Sciatic nerve (tissue), 2 donors: ENCODE results near the gene CDK17. TPM values are rescaled to one million over a fixed set of nuclear protein-coding genes. Genes with fewer than 3 reads are reported as not detected.

ENCODE experiments used
- ATAC-seq: fragments of 200-7000 bp; cut with Tn5 transposase; one replicate; pipeline ENCODE4 v1.9.1; 2020; ENCODE audit warnings: mild to moderate bottlenecking, moderate library complexity
- DNase-seq: peaks from one replicate; pipeline ENCODE4 v3.0.0-alpha.2; 2020; ENCODE audit warnings: low spot score
- intact Hi-C: fragments of 100-400 bp; cut with DNase I; formaldehyde crosslinking; loops from one replicate; pipeline ENCODE4 v1.14.2; 2022
- total RNA-seq: library from RNA; stranded (reverse); fragmentation: NEBNext Ultra II Directional; extraction: Animal tissue kit (Norgen Biotek cat#: 25700); gene quantifications from one replicate; pipeline ENCODE4 v1.2.1, GENCODE V29; 2021
- donor health status: DM: no; HTN: no; CAD: no.
- donor health status: DM: no; HTN: no; CAD: no.

The CDK17 gene
- total RNA-seq, 1 donor from 2014 or later: 77.6 TPM

- intact Hi-C loops: no loop called here
- DNase-seq: no peak
- no peak for ATAC-seq
Measured at GRCh38 chr12:96300064-96300463, 100.2 kb downstream of the CDK17 start.

GRCh38 chr12:96297504-96297903, 102.7 kb downstream of the CDK17 start:
- intact Hi-C loops: loop anchor here (5.0 kb wide), 1 partner anchor 1095 kb away; no protein-coding TSS in a partner anchor
- DNase-seq: no peak
- ATAC-seq: no peak

- no peak for DNase-seq
- intact Hi-C loops: loop anchor here (5.0 kb wide), 1 partner anchor 1097 kb away; no protein-coding TSS in a partner anchor
- no peak for ATAC-seq
Measured at GRCh38 chr12:96295532-96296160, 104.6 kb downstream of the CDK17 start.

GRCh38 chr12:96294831-96295230, 105.4 kb downstream of the CDK17 start:
- no peak for DNase-seq
- ATAC-seq: no peak
- intact Hi-C loops: loop anchor here (5.0 kb wide), 1 partner anchor 1097 kb away; no protein-coding TSS in a partner anchor

- ATAC-seq (no peak), DNase-seq (no peak)
- intact Hi-C loops: no loop called here
Measured at GRCh38 chr12:96293093-96293492, 107.1 kb downstream of the CDK17 start.

- ATAC-seq: no peak
- DNase-seq: no peak
- intact Hi-C loops: no loop called here
Measured at GRCh38 chr12:96289067-96289466, 111.2 kb downstream of the CDK17 start.

GRCh38 chr12:96285158-96285557, 115.1 kb downstream of the CDK17 start:
- no peak for ATAC-seq
- DNase-seq: no peak
- intact Hi-C loops: no loop called here

- DNase-seq (no peak), ATAC-seq (no peak)
- intact Hi-C loops: no loop called here
Measured at GRCh38 chr12:96274331-96274730, 125.9 kb downstream of the CDK17 start.

GRCh38 chr12:96271469-96272199, 128.6 kb downstream of the CDK17 start:
- ATAC-seq: no peak
- no peak for DNase-seq
- intact Hi-C loops: no loop called here

GRCh38 chr12:96266238-96266637, 134.0 kb downstream of the CDK17 start:
- intact Hi-C loops: no loop called here
- DNase-seq (no peak), ATAC-seq (no peak)

GRCh38 chr12:96265836-96266235, 134.4 kb downstream of the CDK17 start:
- intact Hi-C loops: no loop called here
- no peak for DNase-seq
- no peak for ATAC-seq

- intact Hi-C loops: no loop called here
- no peak for ATAC-seq
- DNase-seq: no peak
Measured at GRCh38 chr12:96265400-96265799, 134.8 kb downstream of the CDK17 start.

GRCh38 chr12:96263449-96263902, 136.8 kb downstream of the CDK17 start:
- intact Hi-C loops: no loop called here
- no peak for DNase-seq
- no peak for ATAC-seq

GRCh38 chr12:96261557-96261956, 138.7 kb downstream of the CDK17 start:
- intact Hi-C loops: no loop called here

GRCh38 chr12:96260644-96261043, 139.6 kb downstream of the CDK17 start:
- ATAC-seq: no peak
- intact Hi-C loops: no loop called here

More at GRCh38 chr12:96261557-96261956, 138.7 kb downstream of the CDK17 start:
- DNase-seq: no peak
- ATAC-seq: no peak

GRCh38 chr12:96260231-96260630, 140.0 kb downstream of the CDK17 start:
- DNase-seq: no peak
- no peak for ATAC-seq
- intact Hi-C loops: no loop called here

More at GRCh38 chr12:96260644-96261043, 139.6 kb downstream of the CDK17 start:
- DNase-seq: no peak

GRCh38 chr12:96258104-96258961, 141.9 kb downstream of the CDK17 start:
- ATAC-seq: peak; percentile 54
- DNase-seq: no peak
- intact Hi-C loops: no loop called here

- no peak for ATAC-seq
- intact Hi-C loops: no loop called here
- DNase-seq: no peak
Measured at GRCh38 chr12:96257550-96258103, 142.6 kb downstream of the CDK17 start.

GRCh38 chr12:96256672-96257361, 143.4 kb downstream of the CDK17 start:
- intact Hi-C loops: no loop called here
- DNase-seq (no peak), ATAC-seq (no peak)
